Natural killer cell (primary cell): ENCODE results near the gene AIFM1. TPM values are rescaled to one million over a fixed set of nuclear protein-coding genes. Genes with fewer than 3 reads are reported as not detected.

Experiments
- ATAC-seq, 3 donors: fragments of 150-1000 bp in 2 of 3; fragments of 200-7000 bp in 1 of 3; cut with Tn5 transposase; 1 replicate in 1 of 3; 2 replicates in 2 of 3; pipeline ENCODE4 v1.10.0; 2021; ENCODE audit warnings: mild to moderate bottlenecking in 2 of 3, moderate library complexity in 2 of 3
- DNase-seq, 2 donors: peaks; one replicate each; pipeline versions ENCODE4 v3.0.0 to v3.0.0-alpha.2; 2013 to 2021; ENCODE audit warnings: mixed read lengths in 1 of 2
- H3K27ac ChIP-seq: one replicate; pipeline ENCODE4 v1.5.1; 2013; ENCODE audit warnings: mild to moderate bottlenecking, low read length
- H3K27me3 ChIP-seq: one replicate; pipeline ENCODE4 v1.6.1; 2013; ENCODE audit warnings: low read length; ENCODE audit not compliant: control insufficient read depth, insufficient read depth
- H3K36me3 ChIP-seq: one replicate; pipeline ENCODE4 v1.6.1; 2013; ENCODE audit warnings: low read length; ENCODE audit not compliant: control insufficient read depth, insufficient read depth
- H3K4me1 ChIP-seq: one replicate; pipeline ENCODE4 v1.6.1; 2013; ENCODE audit warnings: low read length; ENCODE audit not compliant: control insufficient read depth, insufficient read depth
- H3K4me3 ChIP-seq: one replicate; pipeline ENCODE4 v1.5.1; 2013; ENCODE audit warnings: low read length
- H3K9me3 ChIP-seq: one replicate; pipeline ENCODE4 v1.6.1; 2013; ENCODE audit warnings: low read length; ENCODE audit not compliant: control insufficient read depth, insufficient read depth
- H3K27ac Mint-ChIP-seq, 2 donors: one replicate each; pipeline ENCODE4 v1.8.0; 2022; ENCODE audit warnings: mild to moderate bottlenecking in 2 of 2, mixed read lengths in 2 of 2, moderate library complexity in 1 of 2
- H3K27me3 Mint-ChIP-seq, 2 donors: one replicate each; pipeline ENCODE4 v1.8.0; 2022; ENCODE audit warnings: low read depth in 2 of 2, mixed read lengths in 2 of 2
- H3K36me3 Mint-ChIP-seq: one replicate; pipeline ENCODE4 v1.8.0; 2022; ENCODE audit warnings: mixed read lengths
- H3K4me1 Mint-ChIP-seq, 2 donors: one replicate each; pipeline ENCODE4 v1.8.0; 2022; ENCODE audit warnings: mixed read lengths in 2 of 2
- H3K4me3 Mint-ChIP-seq: one replicate; pipeline ENCODE4 v1.8.0; 2022; ENCODE audit warnings: mild to moderate bottlenecking, moderate library complexity, mixed read lengths
- H3K9me3 Mint-ChIP-seq, 2 donors: one replicate each; pipeline ENCODE4 v1.8.0; 2022; ENCODE audit warnings: mixed read lengths in 2 of 2
- CTCF ChIP-seq: fragments of 200-600 bp; IDR thresholded peaks from one replicate; pipeline ENCODE4 v1.8.0; 2022; ENCODE audit warnings: antibody characterized with exemption
- WGBS: methylation state at CpG from one replicate; pipeline ENCODE4 v1.1.7; 2013; ENCODE audit warnings: missing lambda C conversion rate; ENCODE audit not compliant: insufficient coverage; 5-methylcytosine and 5-hydroxymethylcytosine counted together
- intact Hi-C: fragments of 100-400 bp; cut with micrococcal nuclease; formaldehyde crosslinking; loops from one replicate; pipeline ENCODE4 v1.14.2; 2022
- total RNA-seq, 4 donors: library from RNA; stranded (reverse); fragments of 120-200 nt in 1 of 4; gene quantifications; one replicate each; pipeline versions ENCODE4 v1.2.3 to v1.2.4, GENCODE V29; 2013 to 2022

Gene AIFM1
- total RNA-seq, 3 donors from 2014 or later (not counting 1 experiment from before 2014, with no cell fraction given) = 16.2 to 21.1 (median 17.0) TPM

GRCh38 chrX:130121505-130121800 is 44.2 kb downstream of the AIFM1 start:
- Histone ChIP-seq H3K36me3 (no peaks in the 10 kb centered on the region), H3K4me3 (no peak overlapping the region), H3K27ac (no peak overlapping the region), H3K9me3 (no peaks in the 10 kb centered on the region), H3K4me1 (peaks cover 29% of the 10 kb centered on the region), H3K27me3 (no peaks in the 10 kb centered on the region)
- Mint-ChIP-seq H3K9me3 (no peaks in the 10 kb centered on the region), H3K36me3 (no peaks in the 10 kb centered on the region), H3K4me3 (peak overlapping the region; percentile 25), H3K27me3 (peaks cover 0 to 8% of the 10 kb centered on the region in 2 donors), H3K27ac (peak overlapping the region; percentile 36 to 74), H3K4me1 (peaks cover 10 to 11% of the 10 kb centered on the region in 2 donors)
- WGBS = 76% methylated on average over 13 of the region's 13 CpGs
- DNase-seq (no peak), ATAC-seq (no peak)
- intact Hi-C loops = loop anchor here (5.0 kb wide), 1 partner anchor 71 kb away; no protein-coding TSS in a partner anchor
- no peak for TF ChIP-seq CTCF

GRCh38 chrX:130120746-130121504 is 44.7 kb downstream of the AIFM1 start:
- H3K27ac ChIP-seq = no peak overlapping the region
- H3K4me1 ChIP-seq = peaks cover 29% of the 10 kb centered on the region
- H3K27ac Mint-ChIP-seq = peak overlapping the region; percentile 36 to 74
- peak; percentile 91 to 93 (median 93) for ATAC-seq
- peak overlapping the region; percentile 38 for H3K4me3 ChIP-seq
- no peaks in the 10 kb centered on the region for H3K36me3 ChIP-seq
- no peaks in the 10 kb centered on the region for H3K9me3 Mint-ChIP-seq
- peak; percentile 63 to 76 for DNase-seq
- peaks cover 10 to 11% of the 10 kb centered on the region in 2 donors for H3K4me1 Mint-ChIP-seq
- no peaks in the 10 kb centered on the region for H3K27me3 ChIP-seq
- H3K4me3 Mint-ChIP-seq = peak overlapping the region; percentile 86
- intact Hi-C loops = loop anchor here (1.0 to 5.0 kb wide), 2 partner anchors 39 to 71 kb away; no protein-coding TSS in a partner anchor
- TF ChIP-seq CTCF = peak; percentile 76
- 5% methylated on average over 58 of the region's 58 CpGs for WGBS
- H3K9me3 ChIP-seq = no peaks in the 10 kb centered on the region
- peaks cover 0 to 8% of the 10 kb centered on the region in 2 donors for H3K27me3 Mint-ChIP-seq
- H3K36me3 Mint-ChIP-seq = no peaks in the 10 kb centered on the region

- Histone ChIP-seq H3K27me3 (no peaks in the 10 kb centered on the region), H3K9me3 (no peaks in the 10 kb centered on the region), H3K4me3 (peak overlapping the region; percentile 38), H3K4me1 (peaks cover 29% of the 10 kb centered on the region), H3K27ac (no peak overlapping the region), H3K36me3 (no peaks in the 10 kb centered on the region)
- ATAC-seq (peak; percentile 14 to 67 (median 41)), DNase-seq (no peak)
- Mint-ChIP-seq H3K27me3 (peaks cover 0 to 8% of the 10 kb centered on the region in 2 donors), H3K9me3 (no peaks in the 10 kb centered on the region), H3K4me1 (peaks cover 10 to 11% of the 10 kb centered on the region in 2 donors), H3K4me3 (peak overlapping the region; percentile 86), H3K36me3 (no peaks in the 10 kb centered on the region), H3K27ac (peak overlapping the region in 1 of 2 donors; percentile 74)
- intact Hi-C loops = loop anchor here (1.0 to 5.0 kb wide), 2 partner anchors 38 to 72 kb away; no protein-coding TSS in a partner anchor
- 15% methylated on average over 28 of the region's 28 CpGs for WGBS
- TF ChIP-seq CTCF = no peak
These were observed 45.3 kb downstream of the AIFM1 start for GRCh38 chrX:130120321-130120731.
